Glomerular visceral epithelial cell (primary cell): ENCODE results near the gene PCSK2.

Experiments used
- DNase-seq: peaks from one replicate; pipeline ENCODE4 v3.0.0-alpha.2; 2016; ENCODE audit errors: extremely low spot score

The PCSK2 gene

GRCh38 chr20:17505636-17506517 lies 279.0 kb downstream of the PCSK2 start:
- no peak for DNase-seq

GRCh38 chr20:17507032-17507431 lies 280.2 kb downstream of the PCSK2 start:
- DNase-seq = no peak

DNA sequence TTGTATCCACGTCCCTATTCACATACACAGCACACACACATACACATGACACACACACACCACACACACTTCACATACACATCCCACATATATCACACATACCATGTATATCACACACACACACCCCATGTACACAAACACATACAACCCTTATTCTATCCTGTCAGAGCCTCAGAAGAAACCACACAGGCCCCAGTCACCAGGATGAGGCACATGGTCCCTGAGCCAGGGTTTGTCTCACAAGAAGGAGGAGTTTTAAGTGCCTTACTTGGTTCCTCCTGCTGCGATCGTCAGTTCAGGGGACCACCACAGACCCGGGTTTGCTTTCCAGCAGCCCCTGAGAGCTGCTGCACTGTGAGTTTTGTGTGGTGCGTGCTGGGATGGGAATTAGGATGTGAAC lies 280.7 kb downstream of the PCSK2 start:
- DNase-seq = no peak

GRCh38 chr20:17508756-17509155 lies 281.9 kb downstream of the PCSK2 start:
- DNase-seq = no peak

- DNase-seq = no peak
These were observed 283.7 kb downstream of the PCSK2 start for GRCh38 chr20:17510548-17510947.

DNA sequence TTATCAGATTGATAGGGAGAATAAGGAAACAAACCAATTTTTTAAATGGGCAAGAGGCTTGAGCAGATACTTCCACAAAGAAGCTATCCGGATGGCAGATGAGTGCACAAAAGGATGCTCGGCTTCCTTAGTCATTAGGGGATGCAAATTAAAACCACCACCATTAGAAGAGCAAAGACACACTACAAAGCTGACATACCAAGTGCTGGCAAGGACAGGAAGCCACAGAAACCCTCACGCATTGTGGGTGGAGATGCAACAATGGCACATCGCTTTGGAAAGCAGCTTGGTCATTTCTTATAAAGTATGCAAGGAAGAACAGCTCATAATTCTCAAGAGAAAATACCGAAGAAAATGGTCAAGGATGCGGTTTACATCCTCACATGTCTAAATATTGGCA lies 284.6 kb downstream of the PCSK2 start:
- no peak for DNase-seq

- DNase-seq = no peak
These were observed 287.1 kb downstream of the PCSK2 start for GRCh38 chr20:17513939-17514338.

- DNase-seq = no peak
These were observed 288.2 kb downstream of the PCSK2 start for GRCh38 chr20:17515053-17515452.

- DNase-seq = no peak
These were observed 291.7 kb downstream of the PCSK2 start for GRCh38 chr20:17518339-17519052.

GRCh38 chr20:17519606-17520285 lies 292.9 kb downstream of the PCSK2 start:
- DNase-seq = no peak

DNA sequence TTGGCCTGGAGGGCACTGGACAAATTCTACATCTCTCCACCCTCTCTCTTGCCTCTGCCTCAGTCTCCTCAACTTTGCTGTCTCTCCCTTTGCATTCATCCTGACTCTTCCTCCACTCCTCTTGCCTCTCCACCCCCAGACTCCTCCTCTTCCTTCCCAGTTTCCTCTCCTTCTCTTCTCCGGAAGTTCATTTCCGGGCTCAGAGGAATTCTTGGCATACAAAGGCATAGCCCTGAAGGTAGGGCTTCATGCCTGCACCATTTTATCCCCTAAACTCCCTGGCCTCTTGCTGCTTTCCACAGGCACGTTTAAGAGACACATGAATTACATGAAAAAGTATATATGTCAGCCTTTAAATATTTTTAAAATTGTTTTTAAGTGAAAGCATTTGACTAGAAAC lies 293.7 kb downstream of the PCSK2 start:
- DNase-seq = no peak

DNA sequence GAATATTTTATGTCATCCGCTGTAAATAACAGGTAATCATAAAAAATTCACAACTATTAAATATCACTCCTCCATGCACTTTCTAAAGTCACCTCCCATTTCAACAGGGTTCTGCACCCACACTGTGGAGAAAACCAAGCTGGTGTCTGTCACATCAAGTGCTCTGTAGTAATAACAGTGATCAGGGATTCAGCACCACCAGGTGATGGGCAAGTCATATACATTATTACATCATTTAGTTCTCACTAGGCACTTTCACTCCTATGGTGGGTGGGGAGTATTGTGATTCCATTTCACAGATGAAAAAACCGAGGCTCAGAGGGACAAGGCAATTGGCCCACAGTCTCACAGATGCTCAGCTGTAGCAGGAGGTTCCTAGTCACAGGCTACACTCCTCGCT lies 295.7 kb downstream of the PCSK2 start:
- DNase-seq = no peak

GRCh38 chr20:17523326-17523725 lies 296.5 kb downstream of the PCSK2 start:
- DNase-seq = no peak

GRCh38 chr20:17524560-17524959 lies 297.7 kb downstream of the PCSK2 start:
- no peak for DNase-seq

DNA sequence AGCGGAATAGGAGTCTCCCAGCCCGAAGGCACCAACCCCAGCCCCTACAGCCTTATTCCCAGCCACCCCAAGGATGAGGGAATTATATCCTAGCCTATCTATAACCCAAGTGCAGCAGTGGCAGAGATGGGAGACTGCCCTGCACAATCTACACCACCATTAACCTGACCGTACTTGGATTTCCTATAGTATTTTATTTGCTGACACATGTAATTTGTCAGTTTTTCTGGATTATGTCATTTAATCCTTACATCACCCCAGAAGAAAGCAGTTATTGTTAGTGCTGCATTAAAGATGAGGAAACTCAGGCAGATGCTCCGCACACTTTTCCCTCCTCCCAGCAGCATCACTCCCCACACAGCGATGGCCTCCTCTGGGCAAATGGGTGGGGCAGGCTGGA lies 298.3 kb downstream of the PCSK2 start:
- no peak for DNase-seq

- DNase-seq = peak; percentile 33
These were observed 298.8 kb downstream of the PCSK2 start for GRCh38 chr20:17525650-17526049.

DNA sequence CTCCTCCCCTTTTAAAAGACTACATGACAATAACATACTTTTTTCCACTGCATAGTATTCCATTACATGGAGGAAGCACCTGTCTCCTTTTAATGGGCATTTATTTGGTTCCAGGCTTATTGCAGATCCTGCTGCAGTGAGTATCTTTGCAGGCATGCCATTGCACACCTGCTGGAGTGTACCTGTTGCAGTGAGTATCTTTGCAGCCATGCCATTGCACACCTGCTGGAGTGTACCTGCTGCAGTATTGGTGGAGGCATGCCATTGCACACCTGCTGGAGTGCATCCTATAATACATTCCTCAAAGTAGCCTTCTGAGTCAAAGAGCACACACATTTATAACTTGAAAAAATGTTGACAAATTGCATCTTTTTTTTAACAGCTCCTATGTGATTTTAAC lies 302.7 kb downstream of the PCSK2 start:
- DNase-seq = no peak

DNA sequence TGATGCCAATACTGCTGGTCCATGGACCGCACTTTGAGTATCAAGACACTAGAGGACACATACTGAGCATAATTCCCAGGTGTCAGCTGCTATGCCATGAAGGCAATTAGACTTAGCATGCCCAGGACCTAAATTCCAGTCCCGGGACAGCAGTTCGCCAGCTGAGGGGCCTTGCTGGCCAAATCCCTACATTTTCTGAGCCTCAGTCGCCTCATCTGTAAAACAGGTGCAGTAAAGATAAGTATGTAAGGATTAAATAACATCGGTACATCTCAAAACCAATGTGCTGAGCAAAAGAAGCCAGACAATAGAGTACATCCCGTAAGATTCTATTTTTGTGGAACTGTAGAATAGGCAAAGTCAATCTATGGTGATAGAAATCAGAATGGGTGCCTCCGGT lies 303.3 kb downstream of the PCSK2 start:
- DNase-seq = no peak

DNA sequence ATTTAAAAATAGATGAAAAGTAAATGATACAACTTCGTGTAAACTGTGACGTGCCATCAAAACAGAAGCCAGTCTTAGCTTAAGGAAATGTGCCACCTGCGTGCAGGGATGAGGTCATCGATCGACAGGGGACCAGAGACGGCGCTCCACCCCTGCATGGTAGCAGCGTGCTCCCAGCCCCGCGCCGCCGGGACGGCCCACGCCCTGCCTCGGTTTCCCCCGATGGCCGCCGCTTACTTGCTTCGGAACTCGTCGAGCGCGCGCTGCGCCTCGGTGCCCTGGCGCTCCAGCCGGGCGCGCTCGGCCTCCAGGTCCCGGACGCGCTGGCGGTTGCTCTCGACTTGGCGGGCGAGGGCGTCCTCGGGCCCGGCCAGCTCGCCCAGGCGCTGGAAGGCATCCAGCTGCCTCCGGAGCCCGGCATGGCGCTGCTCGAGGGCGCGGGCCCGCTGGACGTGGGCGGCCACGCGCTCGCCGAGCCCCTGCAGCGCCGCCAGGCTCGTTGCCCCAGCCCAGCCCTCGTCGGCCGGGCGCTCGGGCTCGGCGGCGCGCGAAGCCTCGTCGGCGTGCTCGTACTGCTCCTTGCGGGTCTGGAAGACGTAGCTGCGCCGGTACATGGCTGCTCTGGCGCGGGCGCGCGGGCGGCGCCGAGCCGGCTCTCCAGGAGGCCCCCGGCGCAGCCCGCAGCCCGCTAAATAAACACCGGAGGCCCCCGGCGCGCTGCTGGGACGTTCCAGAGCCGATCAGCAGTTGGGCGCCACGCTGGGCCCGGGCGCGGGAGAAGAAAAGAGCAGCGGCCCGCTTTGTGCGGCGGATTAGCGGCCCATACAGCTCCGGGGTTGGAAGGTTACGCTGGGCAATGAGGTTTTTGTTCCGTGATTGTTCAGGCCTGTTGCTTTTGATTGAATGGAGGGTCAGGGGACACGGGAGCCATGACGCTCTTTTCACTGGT lies 304.1 kb downstream of the PCSK2 start, which contains the start of gene BFSP1:
Gene BFSP1, minus strand, starts transcription at position 664 of the 949 bp plus-strand sequence. Its CDS starts 50 bp downstream, at position 614.
- DNase-seq = peak; percentile 65

- DNase-seq = no peak
These were observed 304.8 kb downstream of the PCSK2 start for GRCh38 chr20:17531665-17532025.

GRCh38 chr20:17533396-17533795 lies 306.6 kb downstream of the PCSK2 start:
- DNase-seq = peak; percentile 41
